RPMI7951 (cell line): Measurements from ENCODE around the gene SIX1. TPM values are rescaled to one million over a fixed set of nuclear protein-coding genes. Genes with fewer than 3 reads are reported as not detected.

Source experiments
- DNase-seq: peaks from one replicate; pipeline ENCODE4 v3.0.0-alpha.2; 2012; ENCODE audit warnings: low read depth
- total RNA-seq: library from RNA; depleted of rRNA; stranded (reverse); fragments of >200 nt; shearing (Covaris generic); gene quantifications from 2 replicates; pipeline ENCODE4 v1.2.3, GENCODE V29; 2014

The SIX1 gene
- total RNA-seq, 1 experiment from 2014 or later = 7.7 TPM

DNA sequence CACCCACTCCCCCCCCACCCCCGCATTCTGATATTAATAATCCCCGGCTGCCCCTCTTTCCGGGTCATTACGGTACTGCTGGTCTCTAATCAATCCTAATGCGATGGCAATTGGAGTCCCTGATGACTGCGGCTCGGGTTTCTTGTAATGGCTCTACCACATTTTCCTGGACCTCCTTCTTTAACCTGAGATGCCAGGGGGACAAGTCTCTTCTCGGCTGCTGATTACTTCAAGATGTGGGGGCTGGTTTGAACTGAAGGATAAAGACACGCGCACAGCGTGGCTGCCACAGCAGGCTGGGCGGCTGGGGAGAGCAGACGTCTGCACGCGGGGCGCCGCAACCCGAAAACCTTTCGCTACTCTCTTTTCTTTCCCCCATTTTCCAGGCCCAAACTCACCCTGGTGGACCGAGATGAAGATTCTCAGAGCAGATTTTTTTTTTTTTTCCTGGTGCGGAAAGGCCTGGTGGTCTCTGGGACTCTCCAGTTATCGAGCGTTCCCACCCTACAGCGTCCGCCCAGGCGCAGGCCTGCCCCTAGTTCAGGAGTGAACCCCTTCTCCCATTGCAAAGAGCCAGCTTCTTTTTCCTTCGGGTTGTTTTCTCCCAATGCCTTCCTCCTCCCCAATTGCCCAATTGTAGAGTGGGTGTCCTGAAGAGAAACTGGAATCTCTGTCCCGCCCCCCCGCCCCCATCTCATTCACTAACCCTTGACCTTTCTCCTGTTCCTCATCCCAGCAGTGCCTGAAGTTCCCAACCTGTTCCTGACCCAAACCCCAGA lies 6.0 kb upstream of the SIX1 start:
- DNase-seq = no peak

DNA sequence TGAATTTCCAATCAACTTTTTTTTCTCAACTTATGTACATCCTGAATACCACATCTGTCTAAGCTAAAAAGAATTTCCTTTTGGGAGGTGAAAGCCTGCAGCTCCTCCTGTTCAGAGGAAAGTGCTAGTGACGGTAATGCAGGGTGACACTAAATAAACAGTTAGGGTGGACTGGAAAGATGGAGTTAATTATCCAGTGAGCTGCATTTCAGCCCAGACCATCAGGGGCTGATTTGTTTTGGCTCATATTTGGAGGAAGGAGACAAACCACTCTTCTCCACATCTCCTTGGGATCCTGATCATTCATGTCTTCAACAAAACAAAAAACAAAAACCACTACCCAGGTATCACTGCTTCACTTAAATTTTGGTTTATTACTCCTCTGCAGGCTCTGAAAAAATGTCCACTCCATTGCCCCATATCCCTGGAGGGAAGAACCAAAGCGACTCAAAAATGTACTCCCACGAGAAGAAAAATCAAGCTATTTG lies 5.1 kb upstream of the SIX1 start:
- peak; percentile 17 for DNase-seq

DNA sequence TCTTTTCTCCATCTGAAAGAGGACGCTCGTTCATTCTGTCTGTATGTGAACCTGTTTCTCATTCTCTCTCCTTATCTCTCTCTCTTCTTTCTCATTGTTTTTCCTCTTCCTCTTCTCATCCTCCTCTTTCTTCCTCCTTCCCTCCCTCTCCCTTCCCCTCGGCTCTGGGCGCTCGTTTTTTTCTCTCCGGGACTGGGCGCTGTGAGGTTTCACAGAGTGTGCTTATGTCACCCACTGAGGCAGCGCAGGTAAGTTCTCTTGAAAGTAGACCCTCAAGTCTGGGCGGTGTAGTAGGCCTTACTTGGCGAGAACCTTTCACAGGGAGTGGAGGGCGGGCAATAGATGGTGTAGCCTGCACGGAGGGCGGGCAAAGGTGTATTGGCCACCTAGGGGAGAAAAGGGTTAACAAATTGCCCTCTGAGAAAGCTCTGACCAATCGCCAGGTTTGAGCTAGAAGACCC lies 4.5 kb upstream of the SIX1 start:
- DNase-seq = no peak

DNA sequence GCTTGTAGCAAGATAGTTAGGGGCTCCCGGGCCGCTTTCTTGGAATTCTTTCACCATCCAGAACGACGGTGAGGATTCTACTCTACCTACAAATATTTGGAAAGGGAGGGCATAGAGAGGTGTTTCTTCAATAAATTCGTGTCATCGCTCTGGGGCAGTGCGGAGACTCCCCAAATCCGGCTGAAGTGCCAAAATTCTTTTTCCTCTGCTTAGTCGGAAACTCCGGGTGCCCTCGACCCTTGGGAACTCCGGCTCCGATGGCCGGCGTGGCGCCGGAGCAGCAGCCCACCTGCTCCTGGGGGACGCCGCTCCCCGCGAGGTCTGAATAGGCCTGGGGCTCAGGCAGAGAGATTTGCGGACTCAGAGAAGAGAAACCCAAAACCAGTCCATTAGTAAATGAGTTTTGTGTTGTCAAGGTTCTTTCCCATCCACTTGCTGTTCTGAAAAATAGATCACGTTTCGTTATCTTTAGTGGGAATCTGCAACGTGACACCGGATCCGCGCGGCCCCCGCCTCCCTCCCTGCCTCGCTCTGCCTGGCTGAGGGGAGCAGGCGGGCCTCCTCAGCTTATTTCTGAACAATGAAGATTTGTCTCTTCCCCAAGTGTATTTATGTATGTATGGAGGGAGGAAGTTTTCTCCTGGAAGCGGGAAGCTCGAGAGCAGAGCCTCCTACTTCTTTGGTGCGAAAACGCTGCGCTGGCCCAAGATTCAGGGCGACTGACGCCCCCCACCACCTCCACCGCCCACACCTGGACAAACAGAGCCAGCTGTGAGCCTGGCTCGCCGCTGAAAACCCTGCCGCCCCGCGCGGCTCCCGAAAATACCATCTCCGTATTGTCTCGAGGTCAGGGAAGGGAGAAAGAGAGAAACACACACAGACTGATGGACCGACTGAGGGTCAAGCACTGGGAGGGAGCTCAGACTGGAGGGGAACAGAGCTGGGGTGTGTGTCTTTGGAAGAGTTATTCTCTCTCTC lies 3.7 kb upstream of the SIX1 start:
- DNase-seq = peak; percentile 32

DNA sequence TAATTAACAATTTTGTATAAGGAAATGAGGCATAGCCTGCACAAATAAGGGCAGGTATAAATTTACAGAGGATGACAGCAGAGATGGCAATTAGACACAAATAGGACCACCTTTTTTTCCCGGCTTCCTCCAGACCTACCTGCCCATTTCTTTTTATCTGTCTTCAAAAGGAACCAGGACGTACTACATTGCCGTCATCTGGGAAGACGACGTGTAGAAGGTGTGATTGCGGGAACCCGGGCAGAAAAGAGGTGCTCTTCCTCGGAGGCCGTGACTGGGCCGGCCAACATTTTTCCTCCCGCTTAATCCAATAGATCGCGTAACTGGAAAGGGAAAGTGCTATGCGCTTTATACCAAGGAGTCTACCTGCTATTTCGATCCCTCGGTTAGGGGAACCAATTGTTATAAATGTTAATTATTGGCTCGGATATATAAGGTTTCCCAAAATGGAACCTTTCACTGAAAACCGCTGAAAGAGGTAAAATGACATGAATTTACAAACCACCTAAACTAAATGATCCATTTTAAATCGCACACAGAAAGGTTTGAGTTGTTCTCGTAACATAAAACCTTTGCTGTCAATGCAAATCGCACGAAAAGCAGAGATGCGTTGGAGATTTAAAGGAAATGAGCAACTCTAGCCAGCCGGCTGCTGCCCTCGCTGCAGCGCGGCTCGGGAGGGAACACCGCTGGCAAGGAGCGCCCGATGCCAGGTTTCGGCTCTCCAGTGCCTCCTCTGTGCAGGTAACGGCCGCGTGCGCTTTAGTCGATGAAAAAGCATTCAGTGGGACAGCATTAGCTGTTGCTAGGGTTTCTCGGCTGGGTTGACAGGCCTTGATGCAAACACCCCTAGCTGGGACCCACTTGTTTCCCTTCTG lies 2.8 kb upstream of the SIX1 start:
- no peak for DNase-seq

DNA sequence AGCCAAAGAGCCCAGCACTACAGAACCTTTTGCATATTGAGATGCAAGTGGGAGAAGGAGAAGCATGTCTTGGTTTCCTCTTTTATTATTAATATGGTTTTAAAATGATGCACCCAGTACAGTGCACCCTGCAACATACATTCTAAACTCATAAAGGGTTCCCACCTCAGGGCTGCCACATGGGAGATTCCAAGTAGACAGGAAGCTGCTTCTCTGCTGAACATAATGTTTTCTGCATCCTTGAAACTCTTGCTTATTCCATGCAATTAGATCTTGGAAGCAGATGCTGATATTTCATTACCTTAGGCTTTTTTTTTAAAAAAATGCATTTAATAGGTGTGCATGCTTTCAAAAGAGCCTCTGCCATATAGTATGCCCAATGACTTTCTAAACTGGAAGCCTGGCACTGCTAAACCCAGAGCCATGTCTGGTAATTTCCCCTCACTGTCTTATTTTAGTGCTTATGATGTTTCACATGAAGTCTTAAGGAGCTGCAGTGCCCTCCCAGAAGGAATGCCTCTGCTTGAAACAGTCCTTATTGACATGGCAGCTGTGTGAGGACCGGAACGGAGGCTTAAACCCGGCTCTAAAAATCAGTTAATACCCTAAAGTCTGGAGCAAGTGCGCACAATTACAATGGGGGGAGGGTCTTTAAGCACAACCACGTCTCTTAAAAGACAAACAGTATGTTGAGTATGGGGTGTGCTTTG lies 2.0 kb upstream of the SIX1 start:
- DNase-seq = no peak

DNA sequence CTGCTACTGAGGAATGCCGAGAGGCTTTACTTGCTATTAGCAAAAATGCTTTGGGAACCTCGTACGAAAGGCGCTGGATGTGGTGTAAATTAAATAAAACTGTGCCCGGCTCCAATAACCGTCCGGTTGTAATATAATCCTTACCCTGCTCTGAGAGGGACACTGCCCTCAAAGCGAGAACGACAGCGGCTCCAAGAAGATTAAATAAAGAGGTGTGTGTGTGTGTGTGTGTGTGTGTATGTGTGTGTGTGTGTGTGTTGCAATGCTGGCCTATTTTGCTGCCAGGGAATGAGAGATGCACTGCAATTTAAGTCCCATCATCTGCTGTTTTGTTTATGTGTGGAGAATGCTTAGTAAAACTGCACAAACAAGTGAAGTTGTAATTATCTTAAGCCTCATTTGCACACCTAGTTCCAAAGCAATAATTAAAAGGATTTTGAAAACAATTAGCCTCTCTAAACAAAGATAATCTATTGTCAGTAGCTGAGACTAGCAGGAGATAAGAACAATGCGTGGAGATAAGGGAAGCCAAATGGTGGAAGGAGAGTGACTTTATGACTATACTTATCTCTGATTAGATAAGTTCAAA lies 1.2 kb upstream of the SIX1 start:
- peak; percentile 24 for DNase-seq

DNA sequence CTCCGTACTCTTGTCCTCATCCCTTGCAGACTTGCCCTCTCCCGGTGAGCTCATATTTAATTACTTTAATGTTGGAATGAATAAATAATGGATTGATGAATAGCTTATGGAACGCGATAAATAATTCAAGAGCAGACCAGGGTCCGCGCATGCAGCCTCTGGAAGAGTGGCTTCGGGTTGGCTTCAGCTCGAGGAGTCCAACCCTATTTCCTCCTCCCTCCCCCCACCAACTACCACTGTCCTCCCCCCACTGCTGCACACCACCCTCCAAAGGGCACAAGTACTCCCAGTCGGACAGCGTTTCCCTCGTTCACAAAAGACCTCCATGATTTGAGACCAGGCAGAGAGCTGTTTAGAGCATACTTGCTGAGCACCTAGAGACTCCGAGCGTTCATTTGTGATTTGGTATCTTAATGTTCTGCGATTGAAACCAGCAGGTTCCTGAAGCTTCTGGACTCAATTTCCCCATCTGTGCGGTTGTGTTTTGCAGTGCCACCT lies 647 bp upstream of the SIX1 start:
- peak; percentile 60 for DNase-seq

DNA sequence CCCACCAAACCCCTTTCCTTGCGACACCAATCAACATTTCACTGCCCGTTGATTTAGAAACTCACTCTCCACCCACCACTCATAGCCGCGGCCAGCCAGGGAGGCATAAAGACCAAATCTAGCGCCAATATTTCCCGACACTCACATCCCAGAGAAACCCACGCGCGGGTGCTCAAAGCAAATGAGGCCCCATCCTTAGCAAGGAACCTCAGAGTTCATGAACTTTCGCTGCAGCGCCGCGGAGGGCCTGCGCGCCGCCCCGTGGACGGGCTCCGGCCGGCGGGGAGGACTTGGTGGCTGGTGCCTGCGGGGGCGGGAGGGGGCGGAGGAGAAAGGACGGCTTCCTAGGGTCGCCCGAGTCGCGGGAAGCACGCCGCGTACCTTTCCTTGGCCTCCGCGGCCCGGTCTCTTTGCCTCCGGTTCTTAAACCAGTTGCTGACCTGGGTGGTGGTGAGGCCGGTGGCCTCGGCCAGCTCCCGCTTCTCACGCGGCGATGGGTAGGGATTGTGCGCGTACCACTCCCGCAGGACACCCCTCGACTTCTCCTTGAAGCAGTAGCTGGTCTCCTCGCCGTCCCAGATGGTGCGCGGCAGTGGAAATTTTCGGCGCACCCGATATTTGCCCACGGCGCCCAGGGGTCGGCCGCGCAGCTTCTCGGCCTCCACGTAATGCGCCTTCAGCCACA lies 886 bp downstream of the SIX1 start:
- peak; percentile 42 for DNase-seq

DNA sequence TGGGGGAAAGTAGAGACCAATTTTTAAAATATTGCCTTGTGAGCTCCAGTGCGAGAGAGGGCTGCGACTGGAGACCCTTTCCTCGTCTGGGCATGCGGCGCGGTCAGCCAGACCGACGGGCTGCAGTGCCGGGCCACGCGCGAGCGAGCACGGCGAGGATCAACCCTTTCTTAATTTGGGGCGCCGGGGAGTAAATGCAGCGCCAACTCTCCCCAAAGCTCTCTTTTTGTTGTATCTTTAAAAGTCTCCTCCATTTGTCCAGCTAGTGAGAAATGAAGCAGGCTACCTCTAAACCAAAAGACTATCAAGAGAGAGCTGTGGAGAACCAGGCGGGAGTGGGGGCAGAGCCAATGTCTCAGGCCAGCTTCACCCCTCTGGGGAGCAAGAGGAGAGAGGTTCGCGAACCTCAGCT lies 1.4 kb downstream of the SIX1 start:
- no peak for DNase-seq

DNA sequence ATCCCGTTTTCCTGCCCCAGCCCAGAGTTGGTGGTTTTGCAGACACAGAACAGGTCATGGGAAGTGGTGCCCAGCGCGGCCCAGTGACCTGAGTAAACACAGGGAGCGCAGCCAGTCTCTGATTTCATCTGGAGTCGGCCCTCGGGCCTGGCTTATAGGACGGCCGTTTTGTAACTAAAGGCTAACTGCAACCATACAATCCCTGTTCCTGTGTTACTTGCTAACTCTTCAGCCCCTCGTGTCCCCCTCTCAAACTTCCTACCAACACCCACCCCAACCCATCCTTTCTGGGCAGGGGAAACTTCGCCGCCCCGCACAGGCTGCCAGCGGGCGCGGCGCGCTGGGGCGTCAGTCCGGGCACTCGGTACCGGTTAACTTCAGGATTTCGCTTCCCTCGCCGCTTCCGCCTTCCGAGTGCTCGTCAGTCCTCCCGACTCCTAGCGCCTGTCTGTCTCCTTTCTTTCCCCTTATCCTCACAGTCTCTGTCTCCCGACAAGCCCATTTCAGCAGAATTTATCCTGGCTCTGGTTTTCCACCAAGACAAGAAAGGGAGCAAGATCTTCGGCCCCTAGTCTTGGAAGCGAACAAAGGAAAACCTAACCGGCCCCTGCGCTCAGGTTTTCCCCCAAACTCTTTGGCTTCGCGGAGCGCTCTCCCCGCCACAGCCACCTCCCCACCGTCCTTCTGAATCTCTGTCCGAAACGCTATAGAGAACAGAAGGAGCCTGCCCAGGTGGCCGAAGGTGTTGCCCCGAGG lies 2.0 kb downstream of the SIX1 start:
- DNase-seq = peak; percentile 75

DNA sequence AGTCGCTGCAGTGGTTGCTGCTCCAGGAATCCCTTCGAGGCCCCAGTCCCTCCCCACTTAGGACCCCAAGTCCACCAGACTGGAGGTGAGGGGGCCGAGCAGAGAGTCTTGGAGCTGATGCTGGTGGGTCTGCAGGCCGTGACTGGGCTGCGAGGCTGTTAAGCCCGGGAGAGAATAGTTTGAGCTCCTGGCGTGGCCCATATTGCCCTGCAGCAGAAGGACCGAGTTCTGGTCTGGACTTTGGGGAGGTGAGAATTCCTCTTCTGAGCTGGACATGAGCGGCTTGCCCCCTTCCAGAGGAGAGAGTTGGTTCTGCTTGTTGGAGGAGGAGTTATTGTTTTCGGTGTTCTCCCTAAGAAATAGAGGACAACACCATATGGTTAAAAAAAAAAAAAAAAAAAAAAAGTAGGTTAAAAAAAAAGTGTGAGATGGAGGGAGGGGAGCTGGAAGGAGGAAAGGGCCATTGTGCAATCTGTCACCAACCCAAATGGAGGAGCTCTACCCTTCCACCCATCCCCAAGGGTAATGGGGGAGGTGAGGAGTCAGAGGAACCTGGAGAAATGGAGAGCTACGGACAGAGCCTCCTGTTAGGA lies 3.0 kb downstream of the SIX1 start:
- no peak for DNase-seq

DNA sequence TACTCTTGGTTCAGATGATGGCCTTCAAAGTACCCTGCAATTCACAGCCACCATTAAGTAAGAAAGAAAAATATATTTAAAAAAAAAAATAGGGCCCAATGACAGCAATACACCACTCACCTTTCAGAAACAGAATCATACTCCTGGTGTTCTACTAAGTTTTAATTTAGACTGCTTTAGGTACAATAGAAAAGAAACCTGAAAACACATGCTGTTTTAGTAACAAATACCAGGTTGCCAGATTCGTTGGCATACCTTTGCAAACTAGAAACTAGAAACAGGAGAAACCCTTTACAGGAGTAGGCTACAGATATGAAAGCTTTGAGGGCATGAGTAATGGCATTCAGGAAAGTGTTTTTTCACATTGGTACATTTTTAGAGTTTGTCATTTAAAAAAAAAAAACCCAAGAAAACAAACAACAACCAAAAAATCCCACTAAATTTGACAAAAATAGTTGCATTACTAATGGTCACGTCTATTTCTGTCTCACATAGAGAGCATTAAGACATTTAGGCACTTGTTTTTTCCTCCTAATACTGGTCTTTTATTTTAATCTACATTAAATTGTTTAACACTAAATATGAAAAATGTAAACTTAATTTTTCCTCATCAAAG lies 4.0 kb downstream of the SIX1 start:
- DNase-seq = no peak

DNA sequence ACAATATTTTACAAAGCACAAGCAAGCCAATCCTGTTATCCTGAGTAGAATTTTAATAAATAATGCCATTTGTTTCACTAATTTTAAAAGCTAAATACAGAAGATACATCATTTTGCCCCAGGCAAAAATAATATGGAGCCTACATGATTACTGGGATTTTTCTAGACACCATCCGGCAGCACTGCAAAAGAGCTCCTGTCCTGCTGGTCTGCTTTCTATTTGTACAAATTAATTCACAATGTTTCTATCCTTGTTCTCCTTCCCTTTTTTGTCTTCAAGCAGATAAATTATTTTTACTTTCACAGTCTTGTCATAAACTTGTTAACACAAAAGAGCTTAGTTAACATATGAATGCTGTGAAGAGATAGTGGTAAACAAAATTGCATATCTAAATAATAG lies 4.6 kb downstream of the SIX1 start:
- no peak for DNase-seq

DNA sequence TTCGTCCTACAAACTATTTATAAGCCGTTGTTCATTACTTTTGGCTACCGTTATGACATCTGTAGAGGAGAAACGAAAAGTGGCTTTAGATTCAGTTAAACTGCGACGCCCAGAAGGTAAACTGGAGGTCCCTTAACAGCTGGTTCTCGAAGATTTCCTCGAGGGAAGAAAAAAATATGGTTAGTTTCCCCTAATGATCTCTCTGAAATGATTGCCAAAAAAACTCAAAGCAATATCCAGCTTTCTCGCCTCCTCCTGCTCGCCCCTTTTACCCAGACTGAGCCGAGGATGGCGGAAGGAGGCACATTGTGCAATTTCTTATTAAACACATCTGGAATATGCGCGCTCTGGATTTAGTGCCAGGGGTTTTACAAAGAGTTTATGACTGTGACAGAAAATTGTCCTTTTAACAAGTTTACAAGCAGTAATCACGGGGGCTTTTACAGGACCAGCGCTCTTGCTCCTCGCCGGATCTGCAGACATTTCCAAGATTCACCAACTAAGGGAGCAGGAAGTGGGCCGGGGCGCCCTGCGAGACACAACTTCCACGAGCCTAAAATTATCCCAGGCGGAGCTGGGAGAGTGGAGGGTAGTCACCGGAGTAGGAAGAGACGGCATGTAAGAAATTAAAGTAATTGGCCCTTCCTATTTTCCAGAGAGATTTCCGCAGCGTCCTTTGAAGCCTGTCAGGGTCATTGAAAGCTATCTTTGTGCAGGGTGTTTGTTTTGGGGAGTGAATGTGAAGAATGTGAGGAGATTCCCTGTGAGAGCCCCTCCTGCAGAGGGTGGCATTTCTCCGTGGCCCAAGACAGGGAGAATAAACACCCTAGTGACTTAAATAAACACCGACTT lies 5.6 kb downstream of the SIX1 start:
- no peak for DNase-seq

DNA sequence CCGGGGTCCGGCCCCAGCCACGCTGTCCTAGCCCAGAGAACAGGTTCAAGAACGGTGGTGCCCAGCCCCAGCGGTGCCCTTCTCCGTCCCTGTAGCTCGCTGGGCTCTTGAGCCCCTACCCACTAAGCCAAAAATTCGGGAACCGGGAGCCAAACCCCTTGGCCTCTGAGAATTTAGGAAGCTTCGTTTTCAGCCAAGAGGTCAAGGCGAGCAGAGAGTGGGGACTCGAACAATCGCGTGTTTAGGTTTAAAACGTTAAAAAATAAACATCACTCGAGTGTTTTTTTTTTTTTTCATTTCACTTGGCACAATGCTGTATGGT lies 6.2 kb downstream of the SIX1 start:
- no peak for DNase-seq
